Measurements from ENCODE around the gene IPP. TPM values are rescaled to one million over a fixed set of nuclear protein-coding genes. Genes with fewer than 3 reads are reported as not detected.
A peak's percentile ranks its signal among the peaks of the same experiment; 100 is the strongest.

The IPP gene
- polyA plus RNA-seq (6.7 to 10.0 TPM (median 8.3 TPM) in 3 replicates), polyA minus RNA-seq (2.9 to 11.4 TPM (median 8.5 TPM) in 3 replicates)
- 2.6 TPM for polyA plus RNA-seq (2011; ENCODE audit: low read depth)
- polyA plus RNA-seq (2011; cell fraction: cytosol; rRNA removed), result 4.6 and 8.2 TPM in 2 replicates
- polyA plus RNA-seq (2011; cell fraction: nucleus; rRNA removed), result 6.2 and 9.0 TPM in 2 replicates
- polyA plus RNA-seq (2012; ENCODE audit: low replicate concordance), result 8.6 and 8.7 TPM in 2 replicates
- 8.2 TPM for polyA minus RNA-seq (2011; cell fraction: cytosol; rRNA and poly(A)+ RNA removed)
- polyA minus RNA-seq (2011; cell fraction: nucleus; rRNA and poly(A)+ RNA removed), result 6.0 and 9.2 TPM in 2 replicates

- dilution Hi-C loops (cut with MboI; ENCODE audit: extremely low pct_ligation_motif_present, low sequenced_read_pairs), result no loop called here
- no peaks in the 10 kb centered on the region for H3K27me3 ChIP-seq (ENCODE audit: control insufficient read depth, extremely low read depth, insufficient read depth, low read length)
- no peak for FAIRE-seq
Observed at GRCh38 chr1:45750298-45751038, at the start of gene IPP. Gene IPP (minus strand): TSS chr1:45750653. CDS start chr1:45746411, 4,242 bp downstream.

GRCh38 chr1:45796946-45797345, 46.5 kb upstream of the IPP start:
- Histone ChIP-seq H3K9me1 (ENCODE audit: control insufficient read depth, extremely low read depth, insufficient read depth, low read length) (no peaks in the 10 kb centered on the region), H3K79me2 (ENCODE audit: control insufficient read depth, insufficient read depth, low read length) (no peaks in the 10 kb centered on the region), H3K4me3 (ENCODE audit: control insufficient read depth in 2 of 3, extremely low read depth in 1 of 3, insufficient read depth in 2 of 3, low read depth in 1 of 3, low read length in 3 of 3) (no peak overlapping the region), H3K4me2 (ENCODE audit: control insufficient read depth, extremely low read depth, insufficient read depth, low read depth, low read length) (no peak overlapping the region), H3K4me1 (ENCODE audit: control insufficient read depth, extremely low read depth, insufficient read depth, low read length) (no peaks in the 10 kb centered on the region), H3K9ac (ENCODE audit: control insufficient read depth, extremely low read depth, insufficient read depth, low read length) (no peak overlapping the region), H3K27me3 (ENCODE audit: control insufficient read depth, extremely low read depth, insufficient read depth, low read length) (no peaks in the 10 kb centered on the region), H3K36me3 (ENCODE audit: control insufficient read depth in 2 of 2, extremely low read depth in 1 of 2, insufficient read depth in 2 of 2, low read length in 2 of 2) (no peaks in the 10 kb centered on the region), H3K9me3 (ENCODE audit: control insufficient read depth, low read depth, low read length) (no peaks in the 10 kb centered on the region), H2AFZ (ENCODE audit: control insufficient read depth, low read length) (no peak overlapping the region), H3K27ac (ENCODE audit: control insufficient read depth, insufficient read depth, low read length) (no peak overlapping the region), H4K20me1 (ENCODE audit: control insufficient read depth, extremely low read depth, insufficient read depth, low read length) (no peaks in the 10 kb centered on the region)
- dilution Hi-C loops (cut with MboI; ENCODE audit: extremely low pct_ligation_motif_present, low sequenced_read_pairs), result no loop called here
- TF ChIP-seq, protein P1, sequence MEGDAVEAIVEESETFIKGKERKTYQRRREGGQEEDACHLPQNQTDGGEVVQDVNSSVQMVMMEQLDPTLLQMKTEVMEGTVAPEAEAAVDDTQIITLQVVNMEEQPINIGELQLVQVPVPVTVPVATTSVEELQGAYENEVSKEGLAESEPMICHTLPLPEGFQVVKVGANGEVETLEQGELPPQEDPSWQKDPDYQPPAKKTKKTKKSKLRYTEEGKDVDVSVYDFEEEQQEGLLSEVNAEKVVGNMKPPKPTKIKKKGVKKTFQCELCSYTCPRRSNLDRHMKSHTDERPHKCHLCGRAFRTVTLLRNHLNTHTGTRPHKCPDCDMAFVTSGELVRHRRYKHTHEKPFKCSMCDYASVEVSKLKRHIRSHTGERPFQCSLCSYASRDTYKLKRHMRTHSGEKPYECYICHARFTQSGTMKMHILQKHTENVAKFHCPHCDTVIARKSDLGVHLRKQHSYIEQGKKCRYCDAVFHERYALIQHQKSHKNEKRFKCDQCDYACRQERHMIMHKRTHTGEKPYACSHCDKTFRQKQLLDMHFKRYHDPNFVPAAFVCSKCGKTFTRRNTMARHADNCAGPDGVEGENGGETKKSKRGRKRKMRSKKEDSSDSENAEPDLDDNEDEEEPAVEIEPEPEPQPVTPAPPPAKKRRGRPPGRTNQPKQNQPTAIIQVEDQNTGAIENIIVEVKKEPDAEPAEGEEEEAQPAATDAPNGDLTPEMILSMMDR (optimal IDR thresholded peaks at IDR 0.05 in 1 of 3, IDR thresholded peaks at IDR 0.05 in 1 of 3, conservative IDR thresholded peaks at IDR 0.05 in 1 of 3; ENCODE audit: extremely low read depth in 1 of 3, insufficient read depth in 2 of 3, low read length in 3 of 3), result no peak
- no peak for TF ChIP-seq EZH2 (IDR thresholded peaks at IDR 0.05; ENCODE audit: low read length)
- FAIRE-seq, result no peak
- DNase-seq (ENCODE audit: low read depth, low spot score), result no peak

More at GRCh38 chr1:45750298-45751038, at the start of gene IPP:
- Histone ChIP-seq H3K4me3 (ENCODE audit: control insufficient read depth in 2 of 3, extremely low read depth in 1 of 3, insufficient read depth in 2 of 3, low read depth in 1 of 3, low read length in 3 of 3) (peak within 1 kb of the TSS; percentile 71 to 98 (median 91)), H3K4me1 (ENCODE audit: control insufficient read depth, extremely low read depth, insufficient read depth, low read length) (peaks cover 8% of the 10 kb centered on the region), H3K36me3 (ENCODE audit: control insufficient read depth in 2 of 2, extremely low read depth in 1 of 2, insufficient read depth in 2 of 2, low read length in 2 of 2) (no peaks in the 10 kb centered on the region), H3K79me2 (ENCODE audit: control insufficient read depth, insufficient read depth, low read length) (no peaks in the 10 kb centered on the region), H4K20me1 (ENCODE audit: control insufficient read depth, extremely low read depth, insufficient read depth, low read length) (no peaks in the 10 kb centered on the region), H2AFZ (ENCODE audit: control insufficient read depth, low read length) (peak within 1 kb of the TSS; percentile 99), H3K9me1 (ENCODE audit: control insufficient read depth, extremely low read depth, insufficient read depth, low read length) (no peaks in the 10 kb centered on the region), H3K9ac (ENCODE audit: control insufficient read depth, extremely low read depth, insufficient read depth, low read length) (peak within 1 kb of the TSS; percentile 98), H3K4me2 (ENCODE audit: control insufficient read depth, extremely low read depth, insufficient read depth, low read depth, low read length) (peak within 1 kb of the TSS; percentile 100), H3K27ac (ENCODE audit: control insufficient read depth, insufficient read depth, low read length) (peak within 1 kb of the TSS; percentile 95), H3K9me3 (ENCODE audit: control insufficient read depth, low read depth, low read length) (no peaks in the 10 kb centered on the region)
- DNase-seq (ENCODE audit: low read depth, low spot score), result peak; percentile 81
- TF ChIP-seq EZH2 (IDR thresholded peaks at IDR 0.05; ENCODE audit: low read length), result no peak
- TF ChIP-seq, protein P1 (optimal IDR thresholded peaks at IDR 0.05 in 1 of 3, IDR thresholded peaks at IDR 0.05 in 1 of 3, conservative IDR thresholded peaks at IDR 0.05 in 1 of 3; ENCODE audit: extremely low read depth in 1 of 3, insufficient read depth in 2 of 3, low read length in 3 of 3), result peak; percentile 19 to 48 (median 44)
